HEK293 (cell line): Measurements from ENCODE around the gene SLC16A13.

Experiments
- GLIS2 ChIP-seq: fragments of 450-650 bp; formaldehyde crosslinking; IDR thresholded peaks from 2 replicates; pipeline ENCODE4 v1.5.1; 2016; ENCODE audit warnings: missing biosample characterization, missing genetic modification characterization
- SCRT2 ChIP-seq: fragments of 450-650 bp; formaldehyde crosslinking; IDR thresholded peaks from 2 replicates; pipeline ENCODE4 v1.5.1; 2016; ENCODE audit warnings: missing biosample characterization, missing genetic modification characterization
- SETDB1 ChIP-seq: IDR thresholded peaks from one replicate; pipeline ENCODE4 v1.6.1; 2017; ENCODE audit warnings: mild to moderate bottlenecking, low read length, moderate library complexity, mixed read lengths; ENCODE audit not compliant: insufficient read length
- YY1 ChIP-seq: fragments of 450-650 bp; formaldehyde crosslinking; IDR thresholded peaks from 2 replicates; pipeline ENCODE4 v1.5.1; 2018; ENCODE audit warnings: missing biosample characterization, missing genetic modification characterization
- ZBTB48 ChIP-seq: fragments of 450-650 bp; formaldehyde crosslinking; IDR thresholded peaks from 2 replicates; pipeline ENCODE4 v1.5.1; 2016; ENCODE audit warnings: missing biosample characterization, missing genetic modification characterization
- ZFP41 ChIP-seq: fragments of 450-650 bp; formaldehyde crosslinking; IDR thresholded peaks from 2 replicates; pipeline ENCODE4 v1.5.1; 2016; ENCODE audit warnings: missing biosample characterization, missing genetic modification characterization, borderline replicate concordance
- ZNF114 ChIP-seq: fragments of 450-650 bp; formaldehyde crosslinking; IDR thresholded peaks from 2 replicates; pipeline ENCODE4 v1.5.0; 2017; ENCODE audit warnings: missing biosample characterization, missing genetic modification characterization
- ZNF121 ChIP-seq: fragments of 450-650 bp; formaldehyde crosslinking; IDR thresholded peaks from 2 replicates; pipeline ENCODE4 v1.5.1; 2016; ENCODE audit warnings: missing biosample characterization, missing genetic modification characterization
- ZNF23 ChIP-seq: fragments of 450-650 bp; formaldehyde crosslinking; IDR thresholded peaks from 2 replicates; pipeline ENCODE4 v1.5.1; 2016; ENCODE audit warnings: missing biosample characterization, missing genetic modification characterization, borderline replicate concordance
- ZNF266 ChIP-seq: fragments of 450-650 bp; formaldehyde crosslinking; IDR thresholded peaks from 2 replicates; pipeline ENCODE4 v1.5.1; 2016; ENCODE audit warnings: missing biosample characterization, missing genetic modification characterization, low read depth
- ZNF530 ChIP-seq: fragments of 450-650 bp; formaldehyde crosslinking; IDR thresholded peaks from 2 replicates; pipeline ENCODE4 v1.5.1; 2016; ENCODE audit warnings: low read depth, missing biosample characterization, missing genetic modification characterization
- ZNF558 ChIP-seq: fragments of 450-650 bp; formaldehyde crosslinking; IDR thresholded peaks from 2 replicates; pipeline ENCODE4 v1.5.1; 2016; ENCODE audit warnings: missing biosample characterization, missing genetic modification characterization
- ZNF664 ChIP-seq: fragments of 450-650 bp; formaldehyde crosslinking; IDR thresholded peaks from 2 replicates; pipeline ENCODE4 v1.5.1; 2016; ENCODE audit warnings: missing biosample characterization, missing genetic modification characterization
- ZSCAN23 ChIP-seq: fragments of 450-650 bp; formaldehyde crosslinking; IDR thresholded peaks from 2 replicates; pipeline ENCODE4 v1.5.1; 2016; ENCODE audit warnings: missing biosample characterization, missing genetic modification characterization
- TF ChIP-seq, protein P1 (sequence below): fragments of 450-650 bp; formaldehyde crosslinking; IDR thresholded peaks from 2 replicates; pipeline ENCODE4 v1.5.1; 2016; ENCODE audit warnings: missing biosample characterization, missing genetic modification characterization
- TF ChIP-seq, protein P2 (sequence below): fragments of 450-650 bp; formaldehyde crosslinking; IDR thresholded peaks from 2 replicates; pipeline ENCODE4 v1.5.1; 2016; ENCODE audit warnings: missing biosample characterization, missing genetic modification characterization, low read depth
- TF ChIP-seq, protein P3 (sequence below): fragments of 450-650 bp; formaldehyde crosslinking; IDR thresholded peaks from 2 replicates; pipeline ENCODE4 v1.5.1; 2016; ENCODE audit warnings: missing biosample characterization, missing genetic modification characterization, borderline replicate concordance
- TF ChIP-seq, protein P4 (sequence below): IDR thresholded peaks from 2 replicates; pipeline ENCODE4 v1.6.1; 2011; ENCODE audit warnings: mild to moderate bottlenecking, low read depth, low read length, borderline replicate concordance
- TF ChIP-seq, protein P5 (sequence below): fragments of 450-650 bp; formaldehyde crosslinking; IDR thresholded peaks from 2 replicates; pipeline ENCODE4 v1.5.1; 2017; ENCODE audit warnings: missing biosample characterization, missing genetic modification characterization
- TF ChIP-seq, protein P6 (sequence below): fragments of 450-650 bp; formaldehyde crosslinking; IDR thresholded peaks from 2 replicates; pipeline ENCODE4 v1.5.1; 2016; ENCODE audit warnings: missing biosample characterization, missing genetic modification characterization
- TF ChIP-seq, protein P7 (sequence below): fragments of 450-650 bp; formaldehyde crosslinking; IDR thresholded peaks from 2 replicates; pipeline ENCODE4 v1.5.1; 2016; ENCODE audit warnings: missing biosample characterization, missing genetic modification characterization

Gene SLC16A13

DNA sequence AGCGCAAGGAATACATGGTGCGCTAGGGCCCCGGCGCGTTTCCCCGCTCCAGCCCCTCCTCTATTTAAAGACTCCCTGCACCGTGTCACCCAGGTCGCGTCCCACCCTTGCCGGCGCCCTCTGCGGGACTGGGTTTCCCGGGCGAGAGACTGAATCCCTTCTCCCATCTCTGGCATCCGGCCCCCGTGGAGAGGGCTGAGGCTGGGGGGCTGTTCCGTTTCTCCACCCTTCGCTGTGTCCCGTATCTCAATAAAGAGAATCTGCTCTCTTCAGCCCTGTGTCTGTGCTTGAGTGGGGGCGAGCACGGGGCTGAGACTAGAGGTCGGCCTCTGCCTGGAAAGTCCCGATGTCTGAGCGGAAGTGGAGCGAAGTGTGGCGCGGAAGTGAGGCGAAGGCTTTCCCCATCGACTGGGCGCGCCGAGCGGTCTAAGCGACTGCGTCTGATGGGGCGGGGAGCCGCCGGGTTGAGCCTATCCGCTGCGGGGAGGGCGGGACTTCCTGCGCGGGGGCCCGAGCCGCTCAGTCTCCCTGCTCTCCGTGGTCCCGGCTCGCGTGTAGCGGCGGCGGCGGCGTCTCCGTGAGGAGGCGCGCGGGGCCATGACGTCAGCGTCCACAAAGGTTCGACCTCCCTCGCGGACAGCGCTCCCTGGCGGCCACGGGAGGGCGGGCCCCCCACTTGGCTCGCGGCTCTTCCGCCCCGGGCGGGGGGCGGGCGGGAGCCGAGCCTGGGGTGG, 21.4 kb upstream of the SLC16A13 start (continued):
- TF ChIP-seq, protein P1, sequence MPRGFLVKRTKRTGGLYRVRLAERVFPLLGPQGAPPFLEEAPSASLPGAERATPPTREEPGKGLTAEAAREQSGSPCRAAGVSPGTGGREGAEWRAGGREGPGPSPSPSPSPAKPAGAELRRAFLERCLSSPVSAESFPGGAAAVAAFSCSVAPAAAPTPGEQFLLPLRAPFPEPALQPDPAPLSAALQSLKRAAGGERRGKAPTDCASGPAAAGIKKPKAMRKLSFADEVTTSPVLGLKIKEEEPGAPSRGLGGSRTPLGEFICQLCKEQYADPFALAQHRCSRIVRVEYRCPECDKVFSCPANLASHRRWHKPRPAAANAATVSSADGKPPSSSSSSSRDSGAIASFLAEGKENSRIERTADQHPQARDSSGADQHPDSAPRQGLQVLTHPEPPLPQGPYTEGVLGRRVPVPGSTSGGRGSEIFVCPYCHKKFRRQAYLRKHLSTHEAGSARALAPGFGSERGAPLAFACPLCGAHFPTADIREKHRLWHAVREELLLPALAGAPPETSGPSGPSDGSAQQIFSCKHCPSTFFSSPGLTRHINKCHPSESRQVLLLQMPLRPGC = no peak
- TF ChIP-seq ZNF558 (tag by site-specific recombination) = no peak
- TF ChIP-seq SCRT2 (tag by site-specific recombination) = no peak
- no peak for TF ChIP-seq ZNF23 (tag by site-specific recombination)
- TF ChIP-seq ZNF114 = no peak
- no peak for TF ChIP-seq ZBTB48 (tag by site-specific recombination)
- TF ChIP-seq ZNF121 (tag by site-specific recombination) = no peak
- TF ChIP-seq, protein P2, sequence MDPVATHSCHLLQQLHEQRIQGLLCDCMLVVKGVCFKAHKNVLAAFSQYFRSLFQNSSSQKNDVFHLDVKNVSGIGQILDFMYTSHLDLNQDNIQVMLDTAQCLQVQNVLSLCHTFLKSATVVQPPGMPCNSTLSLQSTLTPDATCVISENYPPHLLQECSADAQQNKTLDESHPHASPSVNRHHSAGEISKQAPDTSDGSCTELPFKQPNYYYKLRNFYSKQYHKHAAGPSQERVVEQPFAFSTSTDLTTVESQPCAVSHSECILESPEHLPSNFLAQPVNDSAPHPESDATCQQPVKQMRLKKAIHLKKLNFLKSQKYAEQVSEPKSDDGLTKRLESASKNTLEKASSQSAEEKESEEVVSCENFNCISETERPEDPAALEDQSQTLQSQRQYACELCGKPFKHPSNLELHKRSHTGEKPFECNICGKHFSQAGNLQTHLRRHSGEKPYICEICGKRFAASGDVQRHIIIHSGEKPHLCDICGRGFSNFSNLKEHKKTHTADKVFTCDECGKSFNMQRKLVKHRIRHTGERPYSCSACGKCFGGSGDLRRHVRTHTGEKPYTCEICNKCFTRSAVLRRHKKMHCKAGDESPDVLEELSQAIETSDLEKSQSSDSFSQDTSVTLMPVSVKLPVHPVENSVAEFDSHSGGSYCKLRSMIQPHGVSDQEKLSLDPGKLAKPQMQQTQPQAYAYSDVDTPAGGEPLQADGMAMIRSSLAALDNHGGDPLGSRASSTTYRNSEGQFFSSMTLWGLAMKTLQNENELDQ (tag by site-specific recombination) = no peak
- TF ChIP-seq ZNF530 (tag by site-specific recombination) = no peak
- TF ChIP-seq, protein P3, sequence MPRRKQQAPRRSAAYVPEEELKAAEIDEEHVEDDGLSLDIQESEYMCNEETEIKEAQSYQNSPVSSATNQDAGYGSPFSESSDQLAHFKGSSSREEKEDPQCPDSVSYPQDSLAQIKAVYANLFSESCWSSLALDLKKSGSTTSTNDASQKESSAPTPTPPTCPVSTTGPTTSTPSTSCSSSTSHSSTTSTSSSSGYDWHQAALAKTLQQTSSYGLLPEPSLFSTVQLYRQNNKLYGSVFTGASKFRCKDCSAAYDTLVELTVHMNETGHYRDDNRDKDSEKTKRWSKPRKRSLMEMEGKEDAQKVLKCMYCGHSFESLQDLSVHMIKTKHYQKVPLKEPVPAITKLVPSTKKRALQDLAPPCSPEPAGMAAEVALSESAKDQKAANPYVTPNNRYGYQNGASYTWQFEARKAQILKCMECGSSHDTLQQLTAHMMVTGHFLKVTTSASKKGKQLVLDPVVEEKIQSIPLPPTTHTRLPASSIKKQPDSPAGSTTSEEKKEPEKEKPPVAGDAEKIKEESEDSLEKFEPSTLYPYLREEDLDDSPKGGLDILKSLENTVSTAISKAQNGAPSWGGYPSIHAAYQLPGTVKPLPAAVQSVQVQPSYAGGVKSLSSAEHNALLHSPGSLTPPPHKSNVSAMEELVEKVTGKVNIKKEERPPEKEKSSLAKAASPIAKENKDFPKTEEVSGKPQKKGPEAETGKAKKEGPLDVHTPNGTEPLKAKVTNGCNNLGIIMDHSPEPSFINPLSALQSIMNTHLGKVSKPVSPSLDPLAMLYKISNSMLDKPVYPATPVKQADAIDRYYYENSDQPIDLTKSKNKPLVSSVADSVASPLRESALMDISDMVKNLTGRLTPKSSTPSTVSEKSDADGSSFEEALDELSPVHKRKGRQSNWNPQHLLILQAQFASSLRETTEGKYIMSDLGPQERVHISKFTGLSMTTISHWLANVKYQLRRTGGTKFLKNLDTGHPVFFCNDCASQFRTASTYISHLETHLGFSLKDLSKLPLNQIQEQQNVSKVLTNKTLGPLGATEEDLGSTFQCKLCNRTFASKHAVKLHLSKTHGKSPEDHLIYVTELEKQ (tag by site-specific recombination) = no peak
- TF ChIP-seq ZSCAN23 (tag by site-specific recombination) = no peak
- no peak for TF ChIP-seq ZNF664 (tag by site-specific recombination)
- TF ChIP-seq, protein P4, sequence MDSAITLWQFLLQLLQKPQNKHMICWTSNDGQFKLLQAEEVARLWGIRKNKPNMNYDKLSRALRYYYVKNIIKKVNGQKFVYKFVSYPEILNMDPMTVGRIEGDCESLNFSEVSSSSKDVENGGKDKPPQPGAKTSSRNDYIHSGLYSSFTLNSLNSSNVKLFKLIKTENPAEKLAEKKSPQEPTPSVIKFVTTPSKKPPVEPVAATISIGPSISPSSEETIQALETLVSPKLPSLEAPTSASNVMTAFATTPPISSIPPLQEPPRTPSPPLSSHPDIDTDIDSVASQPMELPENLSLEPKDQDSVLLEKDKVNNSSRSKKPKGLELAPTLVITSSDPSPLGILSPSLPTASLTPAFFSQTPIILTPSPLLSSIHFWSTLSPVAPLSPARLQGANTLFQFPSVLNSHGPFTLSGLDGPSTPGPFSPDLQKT = no peak
- no peak for TF ChIP-seq ZNF266
- no peak for TF ChIP-seq SETDB1
- TF ChIP-seq, protein P5, sequence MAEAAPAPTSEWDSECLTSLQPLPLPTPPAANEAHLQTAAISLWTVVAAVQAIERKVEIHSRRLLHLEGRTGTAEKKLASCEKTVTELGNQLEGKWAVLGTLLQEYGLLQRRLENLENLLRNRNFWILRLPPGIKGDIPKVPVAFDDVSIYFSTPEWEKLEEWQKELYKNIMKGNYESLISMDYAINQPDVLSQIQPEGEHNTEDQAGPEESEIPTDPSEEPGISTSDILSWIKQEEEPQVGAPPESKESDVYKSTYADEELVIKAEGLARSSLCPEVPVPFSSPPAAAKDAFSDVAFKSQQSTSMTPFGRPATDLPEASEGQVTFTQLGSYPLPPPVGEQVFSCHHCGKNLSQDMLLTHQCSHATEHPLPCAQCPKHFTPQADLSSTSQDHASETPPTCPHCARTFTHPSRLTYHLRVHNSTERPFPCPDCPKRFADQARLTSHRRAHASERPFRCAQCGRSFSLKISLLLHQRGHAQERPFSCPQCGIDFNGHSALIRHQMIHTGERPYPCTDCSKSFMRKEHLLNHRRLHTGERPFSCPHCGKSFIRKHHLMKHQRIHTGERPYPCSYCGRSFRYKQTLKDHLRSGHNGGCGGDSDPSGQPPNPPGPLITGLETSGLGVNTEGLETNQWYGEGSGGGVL (tag by site-specific recombination) = peak; percentile 50; the same call in 1 of the 2 replicates
- TF ChIP-seq, protein P6, sequence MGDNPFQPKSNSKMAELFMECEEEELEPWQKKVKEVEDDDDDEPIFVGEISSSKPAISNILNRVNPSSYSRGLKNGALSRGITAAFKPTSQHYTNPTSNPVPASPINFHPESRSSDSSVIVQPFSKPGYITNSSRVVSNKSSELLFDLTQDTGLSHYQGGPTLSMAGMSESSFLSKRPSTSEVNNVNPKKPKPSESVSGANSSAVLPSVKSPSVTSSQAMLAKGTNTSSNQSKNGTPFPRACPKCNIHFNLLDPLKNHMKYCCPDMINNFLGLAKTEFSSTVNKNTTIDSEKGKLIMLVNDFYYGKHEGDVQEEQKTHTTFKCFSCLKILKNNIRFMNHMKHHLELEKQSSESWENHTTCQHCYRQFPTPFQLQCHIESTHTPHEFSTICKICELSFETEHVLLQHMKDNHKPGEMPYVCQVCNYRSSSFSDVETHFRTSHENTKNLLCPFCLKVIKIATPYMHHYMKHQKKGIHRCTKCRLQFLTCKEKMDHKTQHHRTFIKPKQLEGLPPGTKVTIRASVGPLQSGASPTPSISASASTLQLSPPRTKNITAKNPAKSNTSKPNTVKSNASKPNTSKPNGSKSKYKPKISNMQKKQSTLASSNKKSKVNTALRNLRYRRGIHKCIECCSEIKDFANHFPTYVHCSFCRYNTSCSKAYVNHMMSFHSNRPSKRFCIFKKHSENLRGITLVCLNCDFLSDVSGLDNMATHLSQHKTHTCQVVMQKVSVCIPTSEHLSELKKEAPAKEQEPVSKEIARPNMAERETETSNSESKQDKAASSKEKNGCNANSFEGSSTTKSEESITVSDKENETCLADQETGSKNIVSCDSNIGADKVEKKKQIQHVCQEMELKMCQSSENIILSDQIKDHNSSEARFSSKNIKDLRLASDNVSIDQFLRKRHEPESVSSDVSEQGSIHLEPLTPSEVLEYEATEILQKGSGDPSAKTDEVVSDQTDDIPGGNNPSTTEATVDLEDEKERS = no peak
- TF ChIP-seq YY1 (tag by site-specific recombination) = no peak
- TF ChIP-seq, protein P7, sequence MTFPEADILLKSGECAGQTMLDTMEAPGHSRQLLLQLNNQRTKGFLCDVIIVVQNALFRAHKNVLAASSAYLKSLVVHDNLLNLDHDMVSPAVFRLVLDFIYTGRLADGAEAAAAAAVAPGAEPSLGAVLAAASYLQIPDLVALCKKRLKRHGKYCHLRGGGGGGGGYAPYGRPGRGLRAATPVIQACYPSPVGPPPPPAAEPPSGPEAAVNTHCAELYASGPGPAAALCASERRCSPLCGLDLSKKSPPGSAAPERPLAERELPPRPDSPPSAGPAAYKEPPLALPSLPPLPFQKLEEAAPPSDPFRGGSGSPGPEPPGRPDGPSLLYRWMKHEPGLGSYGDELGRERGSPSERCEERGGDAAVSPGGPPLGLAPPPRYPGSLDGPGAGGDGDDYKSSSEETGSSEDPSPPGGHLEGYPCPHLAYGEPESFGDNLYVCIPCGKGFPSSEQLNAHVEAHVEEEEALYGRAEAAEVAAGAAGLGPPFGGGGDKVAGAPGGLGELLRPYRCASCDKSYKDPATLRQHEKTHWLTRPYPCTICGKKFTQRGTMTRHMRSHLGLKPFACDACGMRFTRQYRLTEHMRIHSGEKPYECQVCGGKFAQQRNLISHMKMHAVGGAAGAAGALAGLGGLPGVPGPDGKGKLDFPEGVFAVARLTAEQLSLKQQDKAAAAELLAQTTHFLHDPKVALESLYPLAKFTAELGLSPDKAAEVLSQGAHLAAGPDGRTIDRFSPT (tag by site-specific recombination) = no peak
- TF ChIP-seq GLIS2 (tag by site-specific recombination) = peak; percentile 90
- TF ChIP-seq ZFP41 (tag by site-specific recombination) = no peak
